HepG2 (cell line): Measurements from ENCODE around the gene ZDHHC19. TPM values are rescaled to one million over a fixed set of nuclear protein-coding genes. Genes with fewer than 3 reads are reported as not detected.

Experiments used
- ARID2 ChIP-seq: sonication (generic); formaldehyde crosslinking; IDR thresholded peaks from 2 replicates; pipeline ENCODE4 v1.8.1; 2022; ENCODE audit warnings: mild to moderate bottlenecking, missing genetic modification reagents, borderline replicate concordance
- ARNT2 ChIP-seq: sonication (generic); formaldehyde crosslinking; IDR thresholded peaks from 2 replicates; pipeline ENCODE4 v1.8.0; 2022; ENCODE audit warnings: mild to moderate bottlenecking, low read depth, missing genetic modification reagents, moderate library complexity
- BCL6 ChIP-seq: IDR thresholded peaks from 2 replicates; pipeline ENCODE4 v1.6.1; 2016; ENCODE audit warnings: missing genetic modification reagents, missing compliant biosample characterization
- CHD2 ChIP-seq: IDR thresholded peaks from 2 replicates; pipeline ENCODE4 v1.6.1; 2011; ENCODE audit warnings: low read depth, low read length, improper control_type of control experiment
- GMEB2 ChIP-seq: IDR thresholded peaks from 2 replicates; pipeline ENCODE4 v1.6.1; 2016; ENCODE audit warnings: missing biosample characterization, missing genetic modification reagents, low read depth
- GZF1 ChIP-seq: sonication (generic); formaldehyde crosslinking; IDR thresholded peaks from 2 replicates; pipeline ENCODE4 v1.5.1; 2020; ENCODE audit warnings: mild to moderate bottlenecking, missing genetic modification reagents
- HDAC1 ChIP-seq: sonication (generic); formaldehyde crosslinking; IDR thresholded peaks from 2 replicates; pipeline ENCODE4 v1.5.1; 2020; ENCODE audit warnings: mild to moderate bottlenecking, missing genetic modification reagents
- HOXA5 ChIP-seq: sonication (generic); formaldehyde crosslinking; IDR thresholded peaks from 2 replicates; pipeline ENCODE4 v1.4.0; 2020; ENCODE audit warnings: missing genetic modification reagents
- KLF15 ChIP-seq: sonication (generic); formaldehyde crosslinking; IDR thresholded peaks from 2 replicates; pipeline ENCODE4 v1.8.1; 2023; ENCODE audit warnings: borderline replicate concordance, mild to moderate bottlenecking, inconsistent platforms, missing genetic modification reagents, mixed read lengths
- MATR3 ChIP-seq: sonication (generic); formaldehyde crosslinking; IDR thresholded peaks from 2 replicates; pipeline ENCODE4 v1.4.0; 2020; ENCODE audit warnings: missing genetic modification reagents
- NFIC ChIP-seq: IDR thresholded peaks from 2 replicates; pipeline ENCODE4 v1.6.1; 2012; ENCODE audit warnings: mild to moderate bottlenecking, low read length, inconsistent platforms
- NR2F1 ChIP-seq, 2 experiments: fragments of 450-650 bp in 1 of 2; formaldehyde crosslinking in 1 of 2; IDR thresholded peaks; 2 replicates each; pipeline versions ENCODE4 v1.5.0 to v1.6.1; 2016 to 2020; ENCODE audit warnings: mild to moderate bottlenecking in 1 of 2, missing compliant biosample characterization in 1 of 2, missing genetic modification reagents in 1 of 2, moderate library complexity in 1 of 2
- SMARCC2 ChIP-seq: fragments of 450-650 bp; IDR thresholded peaks from 2 replicates; pipeline ENCODE4 v1.6.1; 2017; ENCODE audit warnings: antibody characterized with exemption, mild to moderate bottlenecking
- SNAPC5 ChIP-seq: sonication (generic); formaldehyde crosslinking; IDR thresholded peaks from 2 replicates; pipeline ENCODE4 v1.8.1; 2023; ENCODE audit warnings: mild to moderate bottlenecking, missing genetic modification reagents, borderline replicate concordance
- ZEB1 ChIP-seq: IDR thresholded peaks from 2 replicates; pipeline ENCODE4 v1.6.1; 2012; ENCODE audit warnings: mild to moderate bottlenecking, low read depth, inconsistent platforms; ENCODE audit not compliant: insufficient replicate concordance
- ZMYM3 ChIP-seq: sonication (generic); formaldehyde crosslinking; IDR thresholded peaks from 2 replicates; pipeline ENCODE4 v1.5.1; 2020; ENCODE audit warnings: mild to moderate bottlenecking, missing genetic modification reagents
- ZNF121 ChIP-seq: sonication (generic); formaldehyde crosslinking; IDR thresholded peaks from 2 replicates; pipeline ENCODE4 v1.5.0; 2020; ENCODE audit warnings: mild to moderate bottlenecking, missing genetic modification reagents
- ZNF205 ChIP-seq: IDR thresholded peaks from 2 replicates; pipeline ENCODE4 v1.6.1; 2018; ENCODE audit warnings: missing biosample characterization, missing genetic modification reagents
- ZNF234 ChIP-seq: sonication (generic); formaldehyde crosslinking; conservative IDR thresholded peaks from 2 replicates; pipeline ENCODE4 v1.5.1; 2020; ENCODE audit warnings: mild to moderate bottlenecking, missing genetic modification reagents
- ZNF460 ChIP-seq: sonication (generic); formaldehyde crosslinking; IDR thresholded peaks from 2 replicates; pipeline ENCODE4 v1.5.1; 2020; ENCODE audit warnings: missing genetic modification reagents, mild to moderate bottlenecking, borderline replicate concordance
- ZNF569 ChIP-seq: sonication (generic); formaldehyde crosslinking; IDR thresholded peaks from 2 replicates; pipeline ENCODE4 v1.5.0; 2020; ENCODE audit warnings: mild to moderate bottlenecking, missing genetic modification reagents, moderate library complexity, borderline replicate concordance
- ZNF607 ChIP-seq: sonication (generic); formaldehyde crosslinking; IDR thresholded peaks from 2 replicates; pipeline ENCODE4 v1.5.1; 2020; ENCODE audit warnings: missing genetic modification reagents, mild to moderate bottlenecking, borderline replicate concordance
- ZNF616 ChIP-seq: sonication (generic); formaldehyde crosslinking; IDR thresholded peaks from 2 replicates; pipeline ENCODE4 v1.5.0; 2020; ENCODE audit warnings: low read depth, mild to moderate bottlenecking, missing genetic modification reagents
- ZNF639 ChIP-seq: conservative IDR thresholded peaks from 2 replicates; pipeline ENCODE4 v1.6.1; 2018; ENCODE audit warnings: missing genetic modification reagents
- ZNF704 ChIP-seq: sonication (generic); formaldehyde crosslinking; IDR thresholded peaks from 2 replicates; pipeline ENCODE4 v1.8.1; 2023; ENCODE audit warnings: mild to moderate bottlenecking, inconsistent platforms, moderate library complexity, missing genetic modification reagents, borderline replicate concordance
- ZSCAN29 ChIP-seq: sonication (generic); formaldehyde crosslinking; conservative IDR thresholded peaks from 2 replicates; pipeline ENCODE4 v1.4.0; 2020; ENCODE audit warnings: mild to moderate bottlenecking, missing genetic modification reagents
- polyA plus RNA-seq, 8 experiments: library from polyadenylated mRNA; depleted of rRNA in 3 of 8; stranded (reverse) in 7 of 8; unstranded in 1 of 8; fragments of >200 nt; fragmentation: Illumina TruSeq in 4 of 8; extraction: Trizol in 4 of 8; gene quantifications; 2 replicates each; pipeline versions ENCODE4 v1.2.1 to v1.2.3, GENCODE V29; 2011 to 2016; ENCODE audit warnings: low read depth in 4 of 8, missing spikeins in 1 of 8, mixed read lengths in 1 of 8; ENCODE audit not compliant: insufficient read depth in 1 of 8
- total RNA-seq, 5 experiments: library from RNA; depleted of rRNA; stranded (reverse); fragments of >200 nt; fragmentation: Illumina TruSeq; extraction: Trizol; gene quantifications; 2 replicates each; pipeline ENCODE4 v1.2.3, GENCODE V29; 2016; ENCODE audit warnings: low read depth in 1 of 5

ZDHHC19 gene
- total and polyA plus RNA-seq, 2 of the 13 experiments (the other 11 are each of a cell fraction or from before 2014, with no cell fraction given), result 0.22 to 0.53 TPM

- TF ChIP-seq ZNF121 (CRISPR knock-in tag) (0 out of 2 replicates have a peak, but pooled peaks have one; percentile 41), ARID2 (no peak), CHD2 (no peak), ZNF460 (CRISPR knock-in tag) (peak; percentile 67), NFIC (no peak), ZMYM3 (peak; percentile 50; the same call in 1 of the 2 replicates), ZNF569 (no peak), ZNF704 (CRISPR knock-in tag) (no peak), SMARCC2 (no peak), ZEB1 (no peak), ZNF234 (CRISPR knock-in tag) (no peak), ZNF205 (CRISPR knock-in tag) (no peak), GZF1 (no peak), ZNF639 (CRISPR knock-in tag) (no peak), ZNF616 (CRISPR knock-in tag) (no peak), SNAPC5 (CRISPR knock-in tag) (no peak), KLF15 (CRISPR knock-in tag) (no peak), HDAC1 (CRISPR knock-in tag) (no peak), GMEB2 (CRISPR knock-in tag) (no peak), BCL6 (CRISPR knock-in tag) (no peak), ZSCAN29 (CRISPR knock-in tag) (no peak), NR2F1 (CRISPR knock-in tag; IDR thresholded peaks at IDR 0.05) (no peak), ARNT2 (CRISPR knock-in tag) (no peak), ZNF607 (no peak), MATR3 (CRISPR knock-in tag) (no peak), HOXA5 (no peak)
Measured at GRCh38 chr3:196225763-196226364, 14.7 kb upstream of the ZDHHC19 start (continued).
